Measurements from ENCODE around the gene CCNE1.

Gene CCNE1

DNA sequence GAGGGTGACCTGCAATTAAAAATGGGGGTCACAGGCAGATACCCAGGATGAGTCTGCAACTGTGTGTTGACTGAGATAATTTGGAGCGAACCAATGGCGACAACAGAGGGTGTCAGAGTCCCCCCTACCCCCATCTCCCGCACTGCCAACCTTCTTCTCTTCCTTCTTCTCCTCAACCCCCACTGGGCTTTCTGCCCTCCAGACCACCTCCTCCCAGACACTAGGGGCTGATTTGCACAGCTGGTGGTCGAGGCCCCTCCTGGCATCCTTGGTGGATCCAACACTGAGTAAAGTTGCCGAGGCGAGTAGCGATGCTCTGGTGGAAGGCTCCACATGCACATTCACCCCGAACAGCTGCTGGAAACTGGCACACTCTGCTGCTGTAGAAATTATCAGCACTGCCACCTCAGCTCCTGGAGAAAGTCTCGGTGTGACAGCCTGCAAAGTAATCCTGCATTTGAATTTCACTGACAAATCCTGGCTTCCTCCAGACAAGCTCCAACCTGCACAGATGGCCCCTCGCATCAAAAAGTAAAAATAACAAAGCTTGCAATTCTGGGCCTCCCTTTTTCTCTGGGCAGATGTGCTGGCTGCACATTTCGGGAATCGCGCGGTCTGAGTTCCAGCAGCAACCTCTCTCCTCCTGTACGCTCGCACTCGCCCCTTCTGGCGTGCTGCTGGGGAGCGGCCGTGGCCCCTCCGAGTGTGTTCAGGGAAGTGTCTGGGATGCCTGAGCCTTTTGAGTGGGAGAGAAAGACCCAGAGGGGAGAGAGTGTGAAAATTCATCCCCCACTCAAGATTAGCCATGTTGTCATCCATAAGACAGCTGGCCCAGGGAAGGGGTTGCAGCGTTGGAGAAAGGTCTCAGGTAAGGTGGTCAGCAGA, 28.5 kb downstream of the CCNE1 start:
- ChIA-PET POLR2A (no interaction called here), CTCF (interaction anchor here (1.2 kb wide), 1 partner anchor 124 kb away, joined by 3 read pairs; no protein-coding TSS in a partner anchor)
- DNase-seq (ENCODE audit: low read depth, low spot score), result no peak
- H3K4me3 ChIP-seq (ENCODE audit: low read depth, low read length), result no peak overlapping the region
- TF ChIP-seq, protein P1, sequence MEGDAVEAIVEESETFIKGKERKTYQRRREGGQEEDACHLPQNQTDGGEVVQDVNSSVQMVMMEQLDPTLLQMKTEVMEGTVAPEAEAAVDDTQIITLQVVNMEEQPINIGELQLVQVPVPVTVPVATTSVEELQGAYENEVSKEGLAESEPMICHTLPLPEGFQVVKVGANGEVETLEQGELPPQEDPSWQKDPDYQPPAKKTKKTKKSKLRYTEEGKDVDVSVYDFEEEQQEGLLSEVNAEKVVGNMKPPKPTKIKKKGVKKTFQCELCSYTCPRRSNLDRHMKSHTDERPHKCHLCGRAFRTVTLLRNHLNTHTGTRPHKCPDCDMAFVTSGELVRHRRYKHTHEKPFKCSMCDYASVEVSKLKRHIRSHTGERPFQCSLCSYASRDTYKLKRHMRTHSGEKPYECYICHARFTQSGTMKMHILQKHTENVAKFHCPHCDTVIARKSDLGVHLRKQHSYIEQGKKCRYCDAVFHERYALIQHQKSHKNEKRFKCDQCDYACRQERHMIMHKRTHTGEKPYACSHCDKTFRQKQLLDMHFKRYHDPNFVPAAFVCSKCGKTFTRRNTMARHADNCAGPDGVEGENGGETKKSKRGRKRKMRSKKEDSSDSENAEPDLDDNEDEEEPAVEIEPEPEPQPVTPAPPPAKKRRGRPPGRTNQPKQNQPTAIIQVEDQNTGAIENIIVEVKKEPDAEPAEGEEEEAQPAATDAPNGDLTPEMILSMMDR (IDR thresholded peaks at IDR 0.05; ENCODE audit: insufficient read depth, low read length, missing control alignments), result no peak

DNA sequence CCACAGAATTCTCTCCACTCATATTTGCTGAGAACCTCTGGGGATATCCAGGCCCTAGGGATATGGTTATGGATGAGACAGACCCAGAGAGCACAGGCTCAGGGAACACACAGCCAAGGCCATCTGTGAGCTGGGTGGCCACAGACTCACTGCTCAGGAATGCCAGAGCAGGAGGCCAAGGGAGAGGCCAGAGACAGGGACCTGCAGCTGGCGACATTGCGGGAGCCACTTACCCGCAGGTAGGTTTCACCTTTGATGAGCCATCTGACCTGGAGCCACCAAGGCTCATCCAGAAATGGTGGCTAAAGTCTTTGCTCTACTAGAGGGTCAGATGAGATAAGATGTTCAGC, 29.4 kb downstream of the CCNE1 start:
- TF ChIP-seq, protein P1 (IDR thresholded peaks at IDR 0.05; ENCODE audit: insufficient read depth, low read length, missing control alignments), result no peak
- ChIA-PET CTCF (interaction anchor here (1.1 kb wide), 1 partner anchor 30 kb away, joined by 3 read pairs; no protein-coding TSS in a partner anchor), POLR2A (no interaction called here)
- DNase-seq (ENCODE audit: low read depth, low spot score), result no peak
- H3K4me3 ChIP-seq (ENCODE audit: low read depth, low read length), result no peak overlapping the region

DNA sequence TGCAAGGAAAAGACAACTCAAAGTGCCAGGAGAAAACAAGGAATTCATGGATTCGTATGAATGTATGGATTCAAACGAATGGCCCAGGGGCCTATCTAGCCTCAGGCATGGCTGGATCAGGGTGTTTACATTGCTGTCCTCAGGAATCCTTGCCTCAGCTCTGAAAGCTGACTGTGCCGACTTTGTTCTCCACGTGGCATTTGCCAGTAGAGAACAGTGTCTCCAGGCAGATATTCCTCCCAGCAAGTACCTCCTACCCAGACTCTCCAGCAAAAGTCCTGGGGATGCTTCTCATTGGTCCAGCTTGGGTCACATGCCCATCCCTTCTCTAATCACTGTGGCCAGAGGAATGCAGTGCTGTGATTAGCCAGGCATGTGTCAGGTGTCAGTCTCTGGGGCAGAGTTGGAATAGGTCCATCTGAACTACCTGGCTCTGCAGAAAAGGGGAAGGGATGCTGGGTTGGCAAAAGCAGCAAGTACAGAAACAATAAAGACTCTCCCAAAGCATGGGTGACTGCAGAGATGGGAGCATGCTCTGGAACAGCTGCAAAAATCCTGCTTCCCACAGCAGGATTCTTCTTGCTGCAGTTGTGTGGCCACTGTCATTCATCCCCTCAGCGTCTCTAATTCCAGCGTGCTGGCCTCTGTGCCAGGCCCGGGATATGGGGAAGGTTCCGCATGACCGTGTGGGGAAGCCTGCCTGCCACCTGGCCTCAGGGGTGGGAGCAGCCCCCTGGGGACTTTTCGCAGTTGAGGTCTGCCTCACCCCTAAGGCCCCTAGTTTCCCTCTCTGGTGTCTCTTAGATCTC, 30.0 kb downstream of the CCNE1 start:
- TF ChIP-seq, protein P1 (IDR thresholded peaks at IDR 0.05; ENCODE audit: insufficient read depth, low read length, missing control alignments), result no peak
- H3K4me3 ChIP-seq (ENCODE audit: low read depth, low read length), result no peak overlapping the region
- ChIA-PET CTCF (interaction anchor here (1.1 kb wide), 1 partner anchor 29 kb away, joined by 3 read pairs; no protein-coding TSS in a partner anchor), POLR2A (no interaction called here)
- DNase-seq (ENCODE audit: low read depth, low spot score), result no peak

- TF ChIP-seq, protein P1 (IDR thresholded peaks at IDR 0.05; ENCODE audit: insufficient read depth, low read length, missing control alignments), result no peak
- H3K4me3 ChIP-seq (ENCODE audit: low read depth, low read length), result no peak overlapping the region
- POLR2A ChIA-PET, result interaction anchor here (1.3 kb wide), 1 partner anchor 128 kb away, joined by 3 read pairs; the partner anchor contains the start of gene C19orf12
- no peak for DNase-seq (ENCODE audit: low read depth, low spot score)
- CTCF ChIA-PET, result interaction anchor here (0.6 to 1.1 kb wide), 2 partner anchors 127 to 625 kb away, joined by 3 to 5 read pairs; no protein-coding TSS in a partner anchor
Observed at GRCh38 chr19:29842471-29843179, 30.8 kb downstream of the CCNE1 start.

DNA sequence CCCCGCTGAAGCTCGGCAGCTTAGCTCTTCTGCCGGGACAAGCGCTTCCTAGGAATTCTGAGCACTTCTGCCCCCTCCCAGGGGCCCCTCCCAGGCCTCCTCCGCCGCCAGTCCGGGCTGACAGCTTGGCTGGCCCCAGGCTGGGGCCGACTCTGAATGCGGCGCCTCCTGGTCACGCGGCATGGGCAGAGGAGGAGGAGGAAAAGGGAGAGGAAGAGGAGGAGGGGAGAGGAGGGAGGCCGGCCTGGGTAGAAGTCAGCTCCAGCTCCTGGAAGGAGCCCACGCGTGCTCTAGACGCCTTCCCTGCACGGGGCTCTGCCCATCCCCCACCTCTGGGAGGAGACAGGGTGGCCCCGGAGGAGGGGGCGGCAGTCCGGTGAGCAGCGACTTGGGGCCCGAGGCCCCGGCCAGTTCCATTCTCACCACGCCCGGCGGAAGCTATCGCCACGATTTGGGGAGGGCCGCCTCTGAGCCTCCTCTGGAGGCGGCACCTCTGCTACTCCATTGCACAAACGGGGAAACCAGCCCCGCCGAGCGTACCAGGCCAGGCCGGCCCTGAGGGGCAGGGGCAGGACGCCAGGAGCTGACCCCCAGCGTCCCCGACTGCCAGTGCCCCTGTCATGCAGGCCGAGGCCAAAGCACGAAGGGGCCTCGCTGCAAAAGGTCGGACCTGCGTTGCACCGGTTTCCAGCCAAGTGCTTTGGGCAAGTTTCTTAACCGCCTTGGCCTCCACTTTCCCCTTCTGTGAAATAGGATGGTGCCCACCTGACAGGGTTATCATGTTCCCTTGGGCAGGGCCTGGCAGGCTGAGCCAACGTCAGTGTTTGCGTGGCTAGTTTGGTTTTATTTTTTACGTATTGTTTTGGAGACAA, 31.6 kb downstream of the CCNE1 start:
- TF ChIP-seq, protein P1 (IDR thresholded peaks at IDR 0.05; ENCODE audit: insufficient read depth, low read length, missing control alignments), result no peak
- DNase-seq (ENCODE audit: low read depth, low spot score), result no peak
- no peak overlapping the region for H3K4me3 ChIP-seq (ENCODE audit: low read depth, low read length)
- POLR2A ChIA-PET, result interaction anchor here (0.5 to 1.3 kb wide), 2 partner anchors 128 to 181 kb away, joined by 3 read pairs; partner anchors contain the start of gene C19orf12
- CTCF ChIA-PET, result interaction anchor here (0.6 to 1.1 kb wide), 2 partner anchors 127 to 626 kb away, joined by 3 to 5 read pairs; no protein-coding TSS in a partner anchor

All from AG04449 (cell line).